NCI-H2107 treated with DMSO at 0.1 percent for 48 hours (cell line): Measurements from ENCODE around the gene NHS.

ENCODE experiments used
- DNase-seq: peaks from one replicate; lab custom pipeline; 2025; ENCODE audit not compliant: unreplicated experiment; lab: John Stamatoyannopoulos, UW

NHS gene

GRCh38 chrX:17613979-17614588 lies 239.1 kb downstream of the NHS start:
- DNase-seq, result peak; percentile 94

- peak; percentile 74 for DNase-seq
Measured at GRCh38 chrX:17616936-17617335, 241.9 kb downstream of the NHS start.

GRCh38 chrX:17617806-17618205 lies 242.8 kb downstream of the NHS start:
- DNase-seq, result no peak

GRCh38 chrX:17621566-17622270 lies 246.7 kb downstream of the NHS start:
- DNase-seq, result peak; percentile 14

GRCh38 chrX:17622331-17622730 lies 247.3 kb downstream of the NHS start:
- DNase-seq, result no peak

GRCh38 chrX:17623750-17624149 lies 248.8 kb downstream of the NHS start:
- no peak for DNase-seq

GRCh38 chrX:17627026-17627425 lies 252.0 kb downstream of the NHS start:
- no peak for DNase-seq

GRCh38 chrX:17628976-17629375 lies 254.0 kb downstream of the NHS start:
- no peak for DNase-seq

GRCh38 chrX:17629519-17629918 lies 254.5 kb downstream of the NHS start:
- no peak for DNase-seq

GRCh38 chrX:17631647-17632046 lies 256.6 kb downstream of the NHS start:
- DNase-seq, result no peak

- DNase-seq, result no peak
Measured at GRCh38 chrX:17632942-17633341, 257.9 kb downstream of the NHS start.

GRCh38 chrX:17633546-17633945 lies 258.5 kb downstream of the NHS start:
- DNase-seq, result no peak

GRCh38 chrX:17634542-17635207 lies 259.7 kb downstream of the NHS start:
- no peak for DNase-seq

- DNase-seq, result no peak
Measured at GRCh38 chrX:17635231-17635630, 260.2 kb downstream of the NHS start.

- no peak for DNase-seq
Measured at GRCh38 chrX:17637235-17637634, 262.2 kb downstream of the NHS start.

GRCh38 chrX:17638731-17639130 lies 263.7 kb downstream of the NHS start:
- DNase-seq, result no peak

GRCh38 chrX:17642891-17643290 lies 267.9 kb downstream of the NHS start:
- DNase-seq, result no peak

GRCh38 chrX:17643528-17643927 lies 268.5 kb downstream of the NHS start:
- DNase-seq, result no peak

- no peak for DNase-seq
Measured at GRCh38 chrX:17644001-17644400, 269.0 kb downstream of the NHS start.

- DNase-seq, result no peak
Measured at GRCh38 chrX:17654116-17654515, 279.1 kb downstream of the NHS start.

GRCh38 chrX:17655211-17656034 lies 280.4 kb downstream of the NHS start:
- DNase-seq, result no peak

GRCh38 chrX:17656035-17656418 lies 281.0 kb downstream of the NHS start:
- DNase-seq, result no peak
